Amniotic epithelial cell (primary cell): Measurements from ENCODE around the gene EEF1A1.
"Not testable (repeated sequence)": the region's sequence is repeated elsewhere in the genome, so short reads cannot be mapped to it uniquely, and the experiment has no call there.

ENCODE experiments used
- DNase-seq: peaks from one replicate; pipeline ENCODE4 v3.0.0-alpha.2; 2010; ENCODE audit warnings: low read depth

The EEF1A1 gene

GRCh38 chr6:73520688-73521350 lies at the start of gene EEF1A1:
Gene EEF1A1, minus strand, starts transcription at chr6:73521032. Its CDS starts 1,006 bp downstream, at chr6:73520026.
- DNase-seq: peak; percentile 100

GRCh38 chr6:73569121-73569520 lies 48.3 kb upstream of the EEF1A1 start:
- DNase-seq: no peak

- peak; percentile 75 for DNase-seq
Observed at GRCh38 chr6:73566954-73567591, 46.2 kb upstream of the EEF1A1 start.

GRCh38 chr6:73566486-73566871 lies 45.6 kb upstream of the EEF1A1 start:
- DNase-seq: not testable (repeated sequence)

GRCh38 chr6:73565767-73566485 lies 45.1 kb upstream of the EEF1A1 start:
- no peak for DNase-seq

- no peak for DNase-seq
Observed at GRCh38 chr6:73564578-73565345, 43.9 kb upstream of the EEF1A1 start.

- no peak for DNase-seq
Observed at GRCh38 chr6:73562558-73562957, 41.7 kb upstream of the EEF1A1 start.

GRCh38 chr6:73560853-73561407 lies 40.1 kb upstream of the EEF1A1 start:
- DNase-seq: no peak

GRCh38 chr6:73560182-73560732 lies 39.4 kb upstream of the EEF1A1 start:
- no peak for DNase-seq

GRCh38 chr6:73559399-73559794 lies 38.6 kb upstream of the EEF1A1 start:
- not testable (repeated sequence) for DNase-seq

GRCh38 chr6:73558624-73559398 lies 38.0 kb upstream of the EEF1A1 start:
- no peak for DNase-seq

- no peak for DNase-seq
Observed at GRCh38 chr6:73556836-73557235, 36.0 kb upstream of the EEF1A1 start.

- DNase-seq: not testable (repeated sequence)
Observed at GRCh38 chr6:73555380-73555949, 34.6 kb upstream of the EEF1A1 start.

- not testable (repeated sequence) for DNase-seq
Observed at GRCh38 chr6:73551115-73551514, 30.3 kb upstream of the EEF1A1 start.

- no peak for DNase-seq
Observed at GRCh38 chr6:73548458-73549446, 27.9 kb upstream of the EEF1A1 start.

- no peak for DNase-seq
Observed at GRCh38 chr6:73547036-73547435, 26.2 kb upstream of the EEF1A1 start.

- DNase-seq: no peak
Observed at GRCh38 chr6:73542891-73543290, 22.1 kb upstream of the EEF1A1 start.

GRCh38 chr6:73542481-73542880 lies 21.6 kb upstream of the EEF1A1 start:
- not testable (repeated sequence) for DNase-seq

GRCh38 chr6:73538116-73538779 lies 17.4 kb upstream of the EEF1A1 start:
- DNase-seq: no peak
